ENCODE data around the gene FAIM2. TPM values are rescaled to one million over a fixed set of nuclear protein-coding genes. Genes with fewer than 3 reads are reported as not detected.
"Not testable (repeated sequence)": the region's sequence is repeated elsewhere in the genome, so short reads cannot be mapped to it uniquely, and the experiment has no call there.

Gene FAIM2
- total and polyA plus RNA-seq, 9 donors = under 0.01 to 19.3 (median 2.4) TPM

- Histone ChIP-seq H3K4me1 (ENCODE audit: insufficient read depth) (peaks cover 21% of the 10 kb centered on the region), H3K36me3 (no peaks in the 10 kb centered on the region), H3K9me3 (no peaks in the 10 kb centered on the region), H3K4me3 (no peak overlapping the region), H3K27me3 (no peaks in the 10 kb centered on the region), H3K27ac (no peak overlapping the region)
- WGBS, 3 donors = 78 to 84% (median 82%) methylated on average over 6 of the region's 6 CpGs
- peak in 1 of 5 donors; percentile 34 for DNase-seq
- TF ChIP-seq POLR2A (IDR thresholded peaks at IDR 0.05) (no peak), EP300 (IDR thresholded peaks at IDR 0.05) (no peak), CTCF (IDR thresholded peaks at IDR 0.05) (no peak)
- intact Hi-C loops (cut with DNase I) = no loop called here
Measured at GRCh38 chr12:49872781-49873181, 30.9 kb downstream of the FAIM2 start.

- Histone ChIP-seq H3K36me3 (no peaks in the 10 kb centered on the region), H3K4me1 (ENCODE audit: insufficient read depth) (peaks cover 21% of the 10 kb centered on the region), H3K9me3 (no peaks in the 10 kb centered on the region), H3K27me3 (no peaks in the 10 kb centered on the region), H3K4me3 (no peak overlapping the region), H3K27ac (no peak overlapping the region)
- WGBS, 3 donors = 87 to 92% (median 90%) methylated on average over 5 of the region's 5 CpGs
- no peak for TF ChIP-seq EP300 (IDR thresholded peaks at IDR 0.05)
- no peak for TF ChIP-seq POLR2A (IDR thresholded peaks at IDR 0.05)
- TF ChIP-seq CTCF (IDR thresholded peaks at IDR 0.05) = no peak
- intact Hi-C loops (cut with DNase I) = no loop called here
- no peak for DNase-seq
Measured at GRCh38 chr12:49872381-49872780, 31.3 kb downstream of the FAIM2 start.

GRCh38 chr12:49871811-49872251, 31.9 kb downstream of the FAIM2 start:
- not testable (repeated sequence) for H3K27me3 ChIP-seq

GRCh38 chr12:49871263-49871561, 32.5 kb downstream of the FAIM2 start:
- Histone ChIP-seq H3K27ac (no peak overlapping the region), H3K4me3 (no peak overlapping the region), H3K36me3 (no peaks in the 10 kb centered on the region), H3K27me3 (no peaks in the 10 kb centered on the region), H3K9me3 (no peaks in the 10 kb centered on the region), H3K4me1 (ENCODE audit: insufficient read depth) (peaks cover 21% of the 10 kb centered on the region)
- TF ChIP-seq POLR2A (IDR thresholded peaks at IDR 0.05) = no peak
- no peak for TF ChIP-seq CTCF (IDR thresholded peaks at IDR 0.05)
- no peak for TF ChIP-seq EP300 (IDR thresholded peaks at IDR 0.05)
- WGBS, 3 donors = 91 to 95% (median 95%) methylated on average over 4 of the region's 4 CpGs
- intact Hi-C loops (cut with DNase I) = no loop called here
- no peak for DNase-seq

More at GRCh38 chr12:49871811-49872251, 31.9 kb downstream of the FAIM2 start:
- 94 to 96% (median 94%) methylated on average over 8 of the region's 8 CpGs for WGBS, 3 donors
- H3K27ac ChIP-seq; intact Hi-C loops (cut with DNase I); H3K9me3 ChIP-seq; H3K4me3 ChIP-seq; H3K36me3 ChIP-seq: not testable (repeated sequence)
- DNase-seq = peak in 1 of 5 donors; percentile 13
- peaks cover 21% of the 10 kb centered on the region for H3K4me1 ChIP-seq (ENCODE audit: insufficient read depth)

- Histone ChIP-seq H3K27ac (no peak overlapping the region), H3K9me3 (no peaks in the 10 kb centered on the region), H3K27me3 (no peaks in the 10 kb centered on the region), H3K36me3 (no peaks in the 10 kb centered on the region), H3K4me3 (no peak overlapping the region), H3K4me1 (ENCODE audit: insufficient read depth) (peaks cover 21% of the 10 kb centered on the region)
- intact Hi-C loops (cut with DNase I) = no loop called here
- WGBS, 3 donors = 94 to 100% (median 97%) methylated on average over 11 of the region's 11 CpGs
- TF ChIP-seq EP300 (IDR thresholded peaks at IDR 0.05) (no peak), POLR2A (IDR thresholded peaks at IDR 0.05) (no peak), CTCF (IDR thresholded peaks at IDR 0.05) (no peak)
- peak in 1 of 5 donors; percentile 29 for DNase-seq
Measured at GRCh38 chr12:49870501-49871262, 33.0 kb downstream of the FAIM2 start.
